HepG2 (cell line): ENCODE data around the gene GTSF1L. TPM values are rescaled to one million over a fixed set of nuclear protein-coding genes. Genes with fewer than 3 reads are reported as not detected.

Experiments
- ATF1 ChIP-seq: IDR thresholded peaks from 2 replicates; pipeline ENCODE4 v1.6.1; 2016; ENCODE audit warnings: mild to moderate bottlenecking, control low read depth
- FOXA3 ChIP-seq: IDR thresholded peaks from 2 replicates; pipeline ENCODE4 v1.6.1; 2016; ENCODE audit warnings: missing genetic modification reagents, missing compliant biosample characterization
- KIAA2018 ChIP-seq: sonication (generic); formaldehyde crosslinking; IDR thresholded peaks from 2 replicates; pipeline ENCODE4 v1.5.0; 2020; ENCODE audit warnings: mild to moderate bottlenecking, missing genetic modification reagents, borderline replicate concordance
- LCORL ChIP-seq, 2 experiments: fragments of 450-650 bp in 1 of 2; sonication (generic) in 1 of 2; formaldehyde crosslinking in 1 of 2; IDR thresholded peaks; 2 replicates each; pipeline versions ENCODE4 v1.5.0 to v1.6.1; 2017 to 2020; ENCODE audit warnings: antibody characterized with exemption in 1 of 2, missing genetic modification reagents in 1 of 2
- PHF21A ChIP-seq: sonication (generic); formaldehyde crosslinking; IDR thresholded peaks from 2 replicates; pipeline ENCODE4 v1.5.0; 2020; ENCODE audit warnings: mild to moderate bottlenecking, missing genetic modification reagents
- PRDM10 ChIP-seq: sonication (generic); formaldehyde crosslinking; IDR thresholded peaks from 2 replicates; pipeline ENCODE4 v1.4.0; 2020; ENCODE audit warnings: low read depth, missing genetic modification reagents
- ZNF281 ChIP-seq: sonication (generic); formaldehyde crosslinking; IDR thresholded peaks from 2 replicates; pipeline ENCODE4 v1.4.0; 2020; ENCODE audit warnings: missing genetic modification reagents, borderline replicate concordance
- ZNF660 ChIP-seq: sonication (generic); formaldehyde crosslinking; IDR thresholded peaks from 2 replicates; pipeline ENCODE4 v1.5.1; 2020; ENCODE audit warnings: mild to moderate bottlenecking, low read depth, missing genetic modification reagents, borderline replicate concordance
- polyA plus RNA-seq, 8 experiments: library from polyadenylated mRNA; depleted of rRNA in 3 of 8; stranded (reverse) in 7 of 8; unstranded in 1 of 8; fragments of >200 nt; fragmentation: Illumina TruSeq in 4 of 8; extraction: Trizol in 4 of 8; gene quantifications; 2 replicates each; pipeline versions ENCODE4 v1.2.1 to v1.2.3, GENCODE V29; 2011 to 2016; ENCODE audit warnings: low read depth in 4 of 8, missing spikeins in 1 of 8, mixed read lengths in 1 of 8; ENCODE audit not compliant: insufficient read depth in 1 of 8
- total RNA-seq, 5 experiments: library from RNA; depleted of rRNA; stranded (reverse); fragments of >200 nt; fragmentation: Illumina TruSeq; extraction: Trizol; gene quantifications; 2 replicates each; pipeline ENCODE4 v1.2.3, GENCODE V29; 2016; ENCODE audit warnings: low read depth in 1 of 5
- TF ChIP-seq, protein P1 (sequence below): sonication (generic); formaldehyde crosslinking; IDR thresholded peaks from 2 replicates; pipeline ENCODE4 v1.8.0; 2023; ENCODE audit warnings: mild to moderate bottlenecking, missing genetic modification reagents
- TF ChIP-seq, protein P2 (sequence below): sonication (generic); formaldehyde crosslinking; IDR thresholded peaks from 2 replicates; pipeline ENCODE4 v1.4.0; 2020; ENCODE audit warnings: mild to moderate bottlenecking, missing genetic modification reagents

Gene GTSF1L
- total and polyA plus RNA-seq, 2 of the 13 experiments (the other 11 are each of a cell fraction or from before 2014, with no cell fraction given) = not detected

DNA sequence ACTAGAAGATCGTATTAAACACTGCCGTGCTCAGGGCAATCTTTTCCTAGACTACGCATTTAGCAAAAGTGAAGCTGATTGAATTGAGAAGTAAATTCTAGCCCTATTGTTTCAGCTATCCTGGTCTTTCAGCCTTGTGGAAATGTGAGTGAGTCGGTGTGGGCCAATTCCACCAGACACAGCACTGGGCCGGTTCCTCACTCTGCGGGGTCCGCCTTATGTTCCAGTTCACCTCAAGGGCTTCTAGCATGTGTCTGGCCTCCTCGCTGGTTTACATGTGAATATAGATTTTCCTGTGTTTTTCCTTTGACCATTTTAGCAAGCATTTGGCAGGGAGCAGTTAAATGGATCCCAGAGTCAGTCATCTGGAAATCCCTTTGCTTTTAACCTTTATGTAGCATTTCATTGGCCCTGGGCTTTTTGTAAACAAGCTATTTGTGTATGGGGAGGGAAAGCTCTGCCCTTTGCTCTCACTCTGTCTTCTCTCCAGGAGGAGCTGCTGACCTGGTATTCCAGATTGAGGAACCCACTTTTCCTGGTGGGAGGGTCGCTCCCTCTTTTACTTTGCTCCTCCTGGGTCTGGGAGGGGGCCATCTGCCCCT is 12.4 kb upstream of the GTSF1L start (continued):
- TF ChIP-seq KIAA2018 (0 out of 2 replicates have a peak, but pooled peaks have one; percentile 38), FOXA3 (peak; percentile 89), ZNF281 (CRISPR knock-in tag) (no peak), PHF21A (CRISPR knock-in tag) (no peak), PRDM10 (CRISPR knock-in tag) (no peak), ATF1 (CRISPR knock-in tag) (no peak), ZNF660 (CRISPR knock-in tag) (no peak), LCORL (IDR thresholded peaks at IDR 0.05) (no peak), LCORL (CRISPR knock-in tag; IDR thresholded peaks at IDR 0.05) (0 out of 2 replicates have a peak, but pooled peaks have one; percentile 10)
- TF ChIP-seq, protein P1, sequence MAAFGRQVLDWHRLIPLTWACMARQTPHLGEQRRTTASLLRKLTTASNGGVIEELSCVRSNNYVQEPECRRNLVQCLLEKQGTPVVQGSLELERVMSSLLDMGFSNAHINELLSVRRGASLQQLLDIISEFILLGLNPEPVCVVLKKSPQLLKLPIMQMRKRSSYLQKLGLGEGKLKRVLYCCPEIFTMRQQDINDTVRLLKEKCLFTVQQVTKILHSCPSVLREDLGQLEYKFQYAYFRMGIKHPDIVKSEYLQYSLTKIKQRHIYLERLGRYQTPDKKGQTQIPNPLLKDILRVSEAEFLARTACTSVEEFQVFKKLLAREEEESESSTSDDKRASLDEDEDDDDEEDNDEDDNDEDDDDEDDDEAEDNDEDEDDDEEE (CRISPR knock-in tag) = 0 out of 2 replicates have a peak, but pooled peaks have one; percentile 24
- TF ChIP-seq, protein P2, sequence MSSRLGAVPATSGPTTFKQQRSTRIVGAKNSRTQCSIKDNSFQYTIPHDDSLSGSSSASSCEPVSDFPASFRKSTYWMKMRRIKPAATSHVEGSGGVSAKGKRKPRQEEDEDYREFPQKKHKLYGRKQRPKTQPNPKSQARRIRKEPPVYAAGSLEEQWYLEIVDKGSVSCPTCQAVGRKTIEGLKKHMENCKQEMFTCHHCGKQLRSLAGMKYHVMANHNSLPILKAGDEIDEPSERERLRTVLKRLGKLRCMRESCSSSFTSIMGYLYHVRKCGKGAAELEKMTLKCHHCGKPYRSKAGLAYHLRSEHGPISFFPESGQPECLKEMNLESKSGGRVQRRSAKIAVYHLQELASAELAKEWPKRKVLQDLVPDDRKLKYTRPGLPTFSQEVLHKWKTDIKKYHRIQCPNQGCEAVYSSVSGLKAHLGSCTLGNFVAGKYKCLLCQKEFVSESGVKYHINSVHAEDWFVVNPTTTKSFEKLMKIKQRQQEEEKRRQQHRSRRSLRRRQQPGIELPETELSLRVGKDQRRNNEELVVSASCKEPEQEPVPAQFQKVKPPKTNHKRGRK (CRISPR knock-in tag) = no peak
